Measurements from ENCODE around the gene FXYD6.
"Not testable (repeated sequence)": the region's sequence is repeated elsewhere in the genome, so short reads cannot be mapped to it uniquely, and the experiment has no call there.

The FXYD6 gene

GRCh38 chr11:117869604-117870003 lies 6.9 kb downstream of the FXYD6 start:
- no peak for DNase-seq (ENCODE audit: low read depth)

- DNase-seq (ENCODE audit: low read depth), result no peak
Observed at GRCh38 chr11:117868815-117869561, 7.5 kb downstream of the FXYD6 start.

DNA sequence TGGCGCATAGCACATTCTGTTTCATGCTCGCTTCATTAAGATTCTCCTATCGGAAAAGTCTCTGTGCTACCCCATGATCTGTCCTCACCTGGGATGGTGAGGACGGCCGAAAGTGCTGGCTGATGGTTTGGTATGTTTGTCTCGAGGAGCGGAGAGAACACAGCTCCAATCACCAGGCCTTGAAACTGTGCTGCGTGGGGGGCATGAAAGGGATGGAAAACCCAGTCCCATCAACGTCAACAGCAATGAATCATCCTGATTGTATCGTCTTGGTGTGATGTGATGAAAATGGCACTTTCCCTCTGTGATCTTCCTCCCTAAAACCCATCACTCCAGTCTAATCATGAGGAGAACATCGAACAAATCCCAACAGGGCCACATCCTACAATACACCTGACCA lies 8.4 kb downstream of the FXYD6 start:
- no peak for DNase-seq (ENCODE audit: low read depth)

GRCh38 chr11:117866526-117866925 lies 9.9 kb downstream of the FXYD6 start:
- no peak for DNase-seq (ENCODE audit: low read depth)

- not testable (repeated sequence) for DNase-seq (ENCODE audit: low read depth)
Observed at GRCh38 chr11:117865546-117865945, 10.9 kb downstream of the FXYD6 start.

DNA sequence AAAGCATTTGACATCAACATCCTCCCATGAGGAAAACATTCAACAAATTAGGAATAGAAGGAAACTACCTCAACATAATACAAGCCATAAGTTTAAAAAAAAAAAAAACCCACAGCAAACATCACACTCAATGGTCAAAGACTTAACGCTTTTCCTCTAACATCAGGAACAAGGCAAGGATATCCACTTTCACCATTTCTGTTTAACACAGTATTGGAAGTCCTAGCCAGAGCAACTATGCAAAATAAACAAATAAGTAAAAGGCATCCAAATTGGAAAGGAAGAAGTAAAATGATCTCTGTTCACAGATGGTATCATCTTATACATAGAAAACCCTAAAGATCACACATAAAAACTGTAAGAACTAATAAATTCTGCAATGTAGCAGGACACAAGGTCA lies 13.1 kb downstream of the FXYD6 start:
- no peak for DNase-seq (ENCODE audit: low read depth)

- DNase-seq (ENCODE audit: low read depth), result no peak
Observed at GRCh38 chr11:117862753-117863152, 13.7 kb downstream of the FXYD6 start.

- DNase-seq (ENCODE audit: low read depth), result no peak
Observed at GRCh38 chr11:117862019-117862725, 14.3 kb downstream of the FXYD6 start.

DNA sequence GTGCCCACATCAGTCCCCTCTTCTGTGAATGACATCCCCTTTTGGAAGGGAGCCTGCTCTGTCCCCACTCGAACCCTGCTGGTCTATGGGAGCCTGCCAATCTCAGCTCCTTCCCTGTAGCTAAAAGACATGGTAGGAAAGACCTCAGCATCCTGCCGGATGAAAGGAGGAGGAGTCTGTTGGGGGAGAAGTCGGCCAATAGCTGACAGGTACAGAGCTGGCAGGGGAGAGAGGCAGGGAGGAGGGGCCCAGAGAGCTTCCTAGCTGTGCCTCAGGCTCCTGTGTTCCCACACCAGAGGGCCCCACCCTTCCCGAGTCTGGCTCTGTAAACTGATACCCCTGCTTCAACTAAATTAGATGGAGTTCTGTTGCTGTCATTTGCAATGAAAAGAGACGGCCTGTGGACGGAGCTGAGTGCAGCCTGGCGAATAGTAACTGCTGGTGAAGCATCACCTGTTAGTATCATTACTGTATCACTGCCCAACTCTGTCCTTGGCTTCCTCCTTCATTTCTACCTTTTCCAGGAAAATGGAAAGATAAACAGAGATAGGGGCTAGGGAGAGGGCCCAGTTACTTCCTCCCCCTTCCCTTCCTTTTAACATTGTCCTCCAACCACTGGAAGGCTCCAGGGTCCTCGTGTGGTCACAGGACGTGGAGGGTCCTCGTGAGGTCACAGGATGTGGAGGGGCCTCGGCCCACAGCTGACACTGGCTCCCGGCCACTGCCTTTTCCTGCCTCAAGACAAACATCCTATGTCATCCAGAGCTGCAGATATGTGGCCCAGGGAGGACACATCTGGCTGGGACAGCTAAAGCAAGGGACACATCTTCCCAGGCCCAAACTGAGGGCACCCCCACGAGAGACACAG lies 15.1 kb downstream of the FXYD6 start:
- DNase-seq (ENCODE audit: low read depth), result no peak

GRCh38 chr11:117860139-117860538 lies 16.3 kb downstream of the FXYD6 start:
- no peak for DNase-seq (ENCODE audit: low read depth)

DNA sequence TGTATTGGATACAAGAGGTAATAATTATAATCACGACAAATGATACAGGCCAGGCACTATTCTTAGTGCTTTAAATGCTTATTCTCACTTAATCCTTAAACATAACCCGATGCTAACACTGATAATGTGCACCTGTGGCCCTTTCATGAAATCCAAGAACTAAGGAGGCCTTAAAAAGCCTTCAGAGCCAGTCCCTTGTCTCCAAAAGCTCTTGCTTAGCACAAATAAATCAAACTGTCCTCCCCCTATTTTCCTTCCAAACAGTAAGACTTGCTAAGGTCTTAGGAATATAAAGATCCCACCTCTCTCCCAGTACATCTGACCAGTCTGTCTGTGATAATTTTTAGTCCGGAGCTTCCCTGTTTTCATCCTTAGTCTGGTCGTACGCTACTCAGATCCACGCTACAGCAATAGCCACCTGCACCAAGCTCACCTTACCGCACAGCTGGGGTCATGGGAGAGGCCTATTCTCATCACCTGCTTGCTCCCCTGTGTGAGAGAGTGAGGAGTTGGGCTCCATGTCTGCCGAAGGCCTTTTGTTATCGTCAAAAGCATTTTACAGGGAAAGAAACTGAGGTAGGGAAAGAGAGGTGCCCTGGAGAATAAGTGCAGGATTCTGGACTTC lies 16.9 kb downstream of the FXYD6 start:
- DNase-seq (ENCODE audit: low read depth), result no peak

GRCh38 chr11:117859061-117859460 lies 17.4 kb downstream of the FXYD6 start:
- DNase-seq (ENCODE audit: low read depth), result no peak

- no peak for DNase-seq (ENCODE audit: low read depth)
Observed at GRCh38 chr11:117857734-117858414, 18.6 kb downstream of the FXYD6 start.

DNA sequence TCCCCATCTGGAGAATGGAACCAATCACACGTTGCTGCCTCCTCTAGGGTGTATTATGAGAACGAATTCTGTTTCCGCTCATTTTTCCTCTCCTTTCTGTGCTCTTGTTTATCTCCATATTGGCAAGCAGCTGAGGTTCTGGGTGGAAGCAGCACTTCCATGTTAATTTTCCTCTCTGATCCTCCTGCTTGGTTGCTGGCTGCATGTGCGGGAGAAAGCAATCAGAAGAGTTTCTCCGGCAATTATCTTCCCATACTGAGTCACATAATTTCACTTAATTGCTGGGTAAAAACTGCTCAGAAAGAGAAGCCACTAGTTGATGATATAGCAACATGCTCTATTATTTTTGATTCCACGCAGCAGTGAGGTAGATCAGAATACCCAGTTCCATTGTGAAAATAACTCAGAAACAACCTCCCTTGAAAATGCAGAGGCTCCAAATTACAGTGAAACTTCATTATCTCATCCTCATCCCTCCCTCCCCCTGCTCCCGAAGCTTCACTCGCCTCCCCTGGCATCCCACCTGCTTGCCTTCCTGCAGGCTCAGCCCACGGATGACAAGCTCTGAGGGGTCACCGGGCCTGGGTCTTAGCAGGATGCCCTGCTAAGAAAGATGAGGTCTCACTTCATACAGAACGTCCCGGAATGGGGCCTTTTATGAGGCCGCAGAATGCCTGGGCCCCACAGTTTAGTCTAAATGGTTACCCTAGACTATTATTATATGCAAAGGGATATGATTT lies 20.4 kb downstream of the FXYD6 start:
- no peak for DNase-seq (ENCODE audit: low read depth)

DNA sequence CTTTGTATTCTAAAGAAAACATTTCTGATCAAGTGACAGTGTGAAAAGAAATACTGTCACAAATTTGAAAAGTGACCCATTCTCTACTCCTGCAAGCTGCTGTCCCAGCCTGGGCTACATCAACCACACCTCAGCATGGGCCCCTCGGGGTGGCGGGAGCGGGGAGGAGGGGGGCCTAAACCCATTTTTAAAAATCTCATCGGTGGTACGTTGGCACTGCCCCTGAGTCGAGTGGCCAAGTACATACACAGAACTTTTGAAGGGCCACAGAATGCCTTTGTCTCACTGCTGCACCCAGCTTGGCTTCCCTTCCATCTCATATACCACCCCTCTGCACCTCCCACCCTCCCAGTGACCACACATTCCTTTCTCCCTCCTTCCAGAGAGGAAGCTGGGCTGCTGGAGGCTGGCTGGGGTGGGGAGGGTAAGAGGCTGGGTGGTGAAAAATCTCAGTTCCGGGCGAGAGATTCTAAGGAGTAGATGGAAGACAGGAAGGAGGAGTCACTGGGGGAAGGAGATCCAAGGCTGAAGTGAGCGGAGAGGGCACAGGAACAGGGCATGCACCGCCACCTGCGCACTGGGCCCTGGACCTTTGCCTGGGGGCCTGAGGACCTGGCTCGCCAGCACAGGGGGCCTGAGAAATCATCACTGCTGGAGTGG lies 21.1 kb downstream of the FXYD6 start:
- no peak for DNase-seq (ENCODE audit: low read depth)

DNA sequence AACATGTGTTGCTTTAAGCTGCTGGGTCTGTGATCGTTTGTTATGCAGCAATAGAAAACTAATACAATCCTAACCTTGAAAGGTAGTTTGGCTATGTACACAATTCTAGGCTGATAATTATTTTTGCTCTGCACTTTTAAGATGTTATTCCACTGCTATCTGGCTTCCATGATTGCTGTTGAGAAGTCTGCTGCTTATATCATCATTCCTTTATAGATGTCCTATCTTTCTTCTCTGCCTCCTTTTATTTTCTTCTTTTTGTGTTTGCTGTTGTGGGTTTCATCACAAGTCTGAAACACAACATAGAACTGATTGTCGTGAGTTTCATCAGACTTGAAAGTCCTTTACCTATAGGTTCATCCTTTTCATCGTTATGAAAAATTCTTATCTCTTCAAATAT lies 24.1 kb downstream of the FXYD6 start:
- no peak for DNase-seq (ENCODE audit: low read depth)

- DNase-seq (ENCODE audit: low read depth), result no peak
Observed at GRCh38 chr11:117851852-117852251, 24.6 kb downstream of the FXYD6 start.

GRCh38 chr11:117851106-117851505 lies 25.4 kb downstream of the FXYD6 start:
- no peak for DNase-seq (ENCODE audit: low read depth)

DNA sequence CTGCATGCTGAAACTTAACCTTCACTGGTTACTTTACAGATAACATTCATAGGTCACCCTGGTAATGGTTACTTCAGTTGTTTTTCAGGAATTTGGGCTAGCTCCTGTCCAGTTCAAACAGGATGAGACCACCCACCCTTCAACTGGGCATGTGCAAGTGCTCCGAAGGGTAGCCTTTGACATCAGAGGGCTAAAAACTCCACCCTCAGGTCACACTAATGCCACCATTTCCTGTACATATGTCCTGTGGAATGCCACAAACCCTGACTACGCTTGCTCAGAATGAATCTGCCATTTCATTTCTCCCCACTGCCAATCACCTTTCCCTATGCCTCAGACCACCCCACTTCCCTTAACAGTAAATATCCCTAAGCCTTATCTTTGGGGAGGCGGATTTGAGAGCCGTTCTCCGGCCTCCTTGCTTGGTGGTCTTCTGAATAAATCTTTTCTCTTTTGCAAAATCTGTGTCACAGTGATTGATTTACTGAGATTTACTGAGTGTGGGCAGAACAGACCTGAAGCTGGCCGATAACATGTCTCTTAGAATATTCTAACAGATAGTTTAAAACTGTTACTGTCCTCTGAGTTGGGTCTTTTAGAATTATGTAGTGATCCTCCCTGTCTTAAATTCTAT lies 26.6 kb downstream of the FXYD6 start:
- DNase-seq (ENCODE audit: low read depth), result no peak
